HG03025 (cell line): ENCODE results near the gene RPRD1B.

Source experiments
- ATAC-seq: cut with Tn5 transposase; IDR thresholded peaks from one replicate; pipeline ENCODE4 v1.9.1; 2021; ENCODE audit warnings: mild to moderate bottlenecking, moderate library complexity; ENCODE audit not compliant: unreplicated experiment, low FRiP score

The RPRD1B gene

GRCh38 chr20:38034108-38034649, 633 bp downstream of the RPRD1B start:
- ATAC-seq = no peak

GRCh38 chr20:38034961-38035360, 1.4 kb downstream of the RPRD1B start:
- ATAC-seq = no peak

- ATAC-seq = no peak
These were observed 2.8 kb downstream of the RPRD1B start for GRCh38 chr20:38036366-38036765.

- ATAC-seq = no peak
These were observed 6.7 kb downstream of the RPRD1B start for GRCh38 chr20:38040276-38040675.

- no peak for ATAC-seq
These were observed 10.2 kb downstream of the RPRD1B start for GRCh38 chr20:38043512-38044300.

GRCh38 chr20:38044685-38045084, 11.1 kb downstream of the RPRD1B start:
- no peak for ATAC-seq

GRCh38 chr20:38046572-38046971, 13.0 kb downstream of the RPRD1B start:
- ATAC-seq = no peak

- no peak for ATAC-seq
These were observed 16.3 kb downstream of the RPRD1B start for GRCh38 chr20:38049800-38050199.

- ATAC-seq = no peak
These were observed 17.1 kb downstream of the RPRD1B start for GRCh38 chr20:38050686-38051085.

GRCh38 chr20:38052870-38053269, 19.3 kb downstream of the RPRD1B start:
- no peak for ATAC-seq

GRCh38 chr20:38054647-38055046, 21.1 kb downstream of the RPRD1B start:
- ATAC-seq = no peak

- no peak for ATAC-seq
These were observed 21.7 kb downstream of the RPRD1B start for GRCh38 chr20:38055294-38055693.

GRCh38 chr20:38055848-38056247, 22.3 kb downstream of the RPRD1B start:
- ATAC-seq = no peak

GRCh38 chr20:38057351-38057972, 23.9 kb downstream of the RPRD1B start:
- ATAC-seq = no peak

GRCh38 chr20:38059832-38060231, 26.3 kb downstream of the RPRD1B start:
- ATAC-seq = no peak

- ATAC-seq = no peak
These were observed 27.0 kb downstream of the RPRD1B start for GRCh38 chr20:38060536-38060935.

GRCh38 chr20:38061109-38061508, 27.6 kb downstream of the RPRD1B start:
- no peak for ATAC-seq

GRCh38 chr20:38062890-38063289, 29.3 kb downstream of the RPRD1B start:
- ATAC-seq = no peak

GRCh38 chr20:38063911-38064530, 30.5 kb downstream of the RPRD1B start:
- ATAC-seq = no peak

- ATAC-seq = no peak
These were observed 32.3 kb downstream of the RPRD1B start for GRCh38 chr20:38065764-38066375.
